Measurements from ENCODE around the gene ZNF350. TPM values are rescaled to one million over a fixed set of nuclear protein-coding genes. Genes with fewer than 3 reads are reported as not detected.
A peak's percentile ranks its signal among the peaks of the same experiment; 100 is the strongest.
"Not testable (repeated sequence)": the region's sequence is repeated elsewhere in the genome, so short reads cannot be mapped to it uniquely, and the experiment has no call there.

Gene ZNF350
- total and polyA plus RNA-seq, 2 experiments from 2014 or later, result 9.2 to 10.4 TPM

DNA sequence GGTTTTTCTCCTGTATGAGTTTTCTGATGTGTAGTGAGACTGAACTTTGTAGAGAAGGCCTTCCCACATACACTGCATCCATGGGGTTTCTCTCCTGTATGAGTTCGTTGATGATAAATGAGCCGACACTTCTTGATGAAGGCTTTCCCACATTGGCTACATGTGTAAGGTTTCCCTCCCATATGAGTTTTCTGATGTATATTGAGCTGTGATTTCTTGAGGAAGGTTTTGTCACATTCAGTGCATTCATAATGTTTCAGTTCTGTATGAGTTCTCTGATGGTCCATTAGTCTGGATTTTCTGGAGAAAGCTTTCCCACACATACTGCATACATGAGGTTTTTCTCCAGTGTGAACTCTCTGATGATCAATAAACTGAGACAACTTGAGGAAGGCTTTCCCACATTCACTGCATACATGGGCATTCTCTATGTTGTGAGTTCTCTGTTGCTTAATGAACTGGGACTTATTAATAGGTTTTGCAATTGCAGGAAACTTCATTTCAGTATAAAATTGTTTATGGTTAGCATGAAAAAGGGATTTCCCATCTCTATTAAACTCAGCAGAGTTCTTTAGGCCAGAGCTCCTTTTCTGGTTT, 7.5 kb upstream of the ZNF350 start:
- peaks cover 41% of the 10 kb centered on the region for H3K36me3 ChIP-seq
- no peaks in the 10 kb centered on the region for H3K4me1 ChIP-seq (ENCODE audit: low read depth)
- TF ChIP-seq, protein P1, sequence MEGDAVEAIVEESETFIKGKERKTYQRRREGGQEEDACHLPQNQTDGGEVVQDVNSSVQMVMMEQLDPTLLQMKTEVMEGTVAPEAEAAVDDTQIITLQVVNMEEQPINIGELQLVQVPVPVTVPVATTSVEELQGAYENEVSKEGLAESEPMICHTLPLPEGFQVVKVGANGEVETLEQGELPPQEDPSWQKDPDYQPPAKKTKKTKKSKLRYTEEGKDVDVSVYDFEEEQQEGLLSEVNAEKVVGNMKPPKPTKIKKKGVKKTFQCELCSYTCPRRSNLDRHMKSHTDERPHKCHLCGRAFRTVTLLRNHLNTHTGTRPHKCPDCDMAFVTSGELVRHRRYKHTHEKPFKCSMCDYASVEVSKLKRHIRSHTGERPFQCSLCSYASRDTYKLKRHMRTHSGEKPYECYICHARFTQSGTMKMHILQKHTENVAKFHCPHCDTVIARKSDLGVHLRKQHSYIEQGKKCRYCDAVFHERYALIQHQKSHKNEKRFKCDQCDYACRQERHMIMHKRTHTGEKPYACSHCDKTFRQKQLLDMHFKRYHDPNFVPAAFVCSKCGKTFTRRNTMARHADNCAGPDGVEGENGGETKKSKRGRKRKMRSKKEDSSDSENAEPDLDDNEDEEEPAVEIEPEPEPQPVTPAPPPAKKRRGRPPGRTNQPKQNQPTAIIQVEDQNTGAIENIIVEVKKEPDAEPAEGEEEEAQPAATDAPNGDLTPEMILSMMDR (IDR thresholded peaks at IDR 0.05; ENCODE audit: low read depth, low read length), result no peak

DNA sequence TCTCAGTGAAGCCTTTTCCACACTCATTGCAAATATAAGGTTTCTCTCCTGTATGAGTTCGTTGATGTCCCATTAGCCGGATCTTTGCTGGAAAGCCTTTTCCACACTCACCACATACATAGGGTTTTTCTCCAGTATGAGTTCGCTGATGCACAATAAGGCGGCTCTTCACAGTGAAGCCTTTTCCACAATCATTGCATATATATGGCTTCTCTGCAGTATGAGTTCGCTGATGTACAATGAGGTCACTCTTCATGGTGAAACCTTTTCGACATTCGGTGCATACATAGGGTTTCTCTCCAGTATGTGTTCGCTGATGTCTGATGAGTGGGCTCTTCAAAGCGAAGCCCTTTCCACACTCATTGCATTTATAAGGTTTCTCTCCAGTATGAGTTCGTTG, 6.8 kb upstream of the ZNF350 start:
- no peak overlapping the region for H3K4me3 ChIP-seq
- DNase-seq (ENCODE audit: low read depth in 1 of 2, low spot score in 1 of 2), result no peak
- H3K4me1 ChIP-seq (ENCODE audit: low read depth), result no peaks in the 10 kb centered on the region
- H3K9me3 ChIP-seq (ENCODE audit: low read depth), result peaks cover 13% of the 10 kb centered on the region
- TF ChIP-seq, protein P1 (IDR thresholded peaks at IDR 0.05; ENCODE audit: low read depth, low read length), result no peak
- no peak overlapping the region for H3K27ac ChIP-seq
- H3K27me3 ChIP-seq, result no peaks in the 10 kb centered on the region
- peaks cover 34% of the 10 kb centered on the region for H3K36me3 ChIP-seq

More for the DNA sequence above, 7.5 kb upstream of the ZNF350 start:
- no peak overlapping the region for H3K27ac ChIP-seq
- no peaks in the 10 kb centered on the region for H3K27me3 ChIP-seq
- H3K9me3 ChIP-seq (ENCODE audit: low read depth), result peaks cover 13% of the 10 kb centered on the region
- DNase-seq (ENCODE audit: low read depth in 1 of 2, low spot score in 1 of 2), result no peak
- no peak overlapping the region for H3K4me3 ChIP-seq

DNA sequence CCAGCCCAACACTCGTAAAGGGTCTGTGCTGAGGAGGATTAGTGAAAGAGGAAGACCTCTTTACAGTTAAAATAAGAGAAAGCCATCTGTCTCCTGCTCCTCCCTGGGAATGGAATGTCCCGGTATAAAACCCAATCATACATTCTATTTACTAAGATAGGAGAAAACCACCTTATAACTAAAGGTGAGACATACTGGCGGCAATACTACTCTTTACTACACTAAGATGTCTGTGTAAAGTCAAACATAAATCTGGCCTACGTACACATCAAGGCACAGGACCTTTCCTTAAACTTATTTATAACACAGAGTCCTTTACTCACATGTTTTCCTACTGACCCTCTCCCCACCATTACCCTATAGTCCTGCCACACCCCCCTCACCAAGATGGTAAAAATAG, 3.3 kb downstream of the ZNF350 start:
- no peaks in the 10 kb centered on the region for H3K27me3 ChIP-seq
- H3K4me3 ChIP-seq, result no peak overlapping the region
- H3K9me3 ChIP-seq (ENCODE audit: low read depth), result no peaks in the 10 kb centered on the region
- TF ChIP-seq, protein P1 (IDR thresholded peaks at IDR 0.05; ENCODE audit: low read depth, low read length), result no peak
- no peaks in the 10 kb centered on the region for H3K36me3 ChIP-seq
- no peaks in the 10 kb centered on the region for H3K4me1 ChIP-seq (ENCODE audit: low read depth)
- no peak for DNase-seq (ENCODE audit: low read depth in 1 of 2, low spot score in 1 of 2)
- H3K27ac ChIP-seq, result no peak overlapping the region

DNA sequence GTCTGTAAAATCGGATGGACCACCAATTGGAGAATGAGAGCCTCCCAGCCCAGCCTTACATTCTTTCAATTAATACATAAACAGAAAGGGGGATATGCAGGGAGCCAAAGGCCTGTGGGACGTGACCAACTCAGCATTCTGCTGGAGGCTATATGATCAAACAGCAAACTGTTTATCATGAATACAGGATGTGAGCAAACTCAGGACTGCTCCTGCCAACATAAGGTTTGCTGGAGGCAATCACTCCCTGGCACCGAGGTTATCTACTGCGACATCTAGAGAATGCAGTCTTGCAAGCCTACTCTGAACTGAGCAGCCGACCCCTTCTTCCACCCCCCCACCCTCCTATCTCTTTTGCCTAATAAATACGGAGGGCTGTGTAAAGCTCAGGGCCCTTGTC, 5.7 kb downstream of the ZNF350 start:
- H3K9me3 ChIP-seq (ENCODE audit: low read depth); H3K4me3 ChIP-seq; DNase-seq (ENCODE audit: low read depth in 1 of 2, low spot score in 1 of 2); H3K4me1 ChIP-seq (ENCODE audit: low read depth); H3K27ac ChIP-seq; H3K27me3 ChIP-seq; H3K36me3 ChIP-seq: not testable (repeated sequence)

DNA sequence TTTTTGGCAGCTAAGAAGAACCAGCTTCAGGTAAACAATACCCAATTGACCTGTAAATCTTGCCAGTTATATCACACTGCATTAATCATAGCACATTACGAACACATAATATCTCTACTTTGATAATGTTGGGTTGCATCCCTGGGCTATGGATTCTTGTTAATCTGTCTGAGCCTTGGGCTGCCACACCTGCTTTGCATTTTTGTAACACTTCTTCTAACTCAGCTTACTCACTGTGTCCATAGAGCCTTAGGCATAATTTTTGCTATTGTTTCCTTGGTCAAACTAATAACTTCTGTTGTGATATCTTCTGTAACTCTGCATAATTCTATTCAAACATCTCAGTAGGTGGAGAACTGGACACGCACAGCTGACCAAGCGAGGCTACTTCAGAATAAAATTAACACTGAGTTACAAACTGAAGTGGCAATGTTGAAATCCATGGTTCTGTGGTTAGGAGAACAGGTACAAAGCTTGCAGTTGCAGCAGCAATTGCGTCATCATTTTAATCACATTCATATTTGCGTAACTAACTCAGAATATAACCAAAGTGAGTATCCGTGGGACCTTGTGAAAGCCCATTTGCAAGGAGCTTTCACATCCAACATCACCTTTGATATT, 6.4 kb downstream of the ZNF350 start:
- Histone ChIP-seq H3K4me3 (no peak overlapping the region), H3K27me3 (no peaks in the 10 kb centered on the region), H3K4me1 (ENCODE audit: low read depth) (no peaks in the 10 kb centered on the region), H3K36me3 (no peaks in the 10 kb centered on the region), H3K27ac (no peak overlapping the region), H3K9me3 (ENCODE audit: low read depth) (no peaks in the 10 kb centered on the region)
- TF ChIP-seq, protein P1 (IDR thresholded peaks at IDR 0.05; ENCODE audit: low read depth, low read length), result no peak
- peak in 1 of 2 donors; percentile 26 for DNase-seq (ENCODE audit: low read depth in 1 of 2, low spot score in 1 of 2)

DNA sequence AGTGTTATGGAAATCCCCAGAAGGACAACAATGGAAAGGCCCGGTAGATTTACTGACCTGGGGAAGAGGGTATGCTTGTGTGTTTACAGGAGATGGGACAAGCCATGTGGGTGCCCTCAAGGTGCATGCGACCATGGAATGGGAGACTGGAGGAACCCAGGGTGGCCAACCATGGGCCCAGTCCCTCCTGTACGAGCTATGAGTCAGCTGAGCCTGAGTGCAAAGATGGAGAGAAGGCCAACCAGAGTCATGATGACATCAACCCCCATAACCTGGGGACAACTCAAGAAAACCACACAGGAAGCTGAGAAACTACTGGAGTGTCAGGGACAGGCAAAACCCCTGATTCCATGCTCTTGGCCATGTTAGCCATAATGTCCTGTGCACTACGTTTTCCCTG, 7.8 kb downstream of the ZNF350 start:
- TF ChIP-seq, protein P1 (IDR thresholded peaks at IDR 0.05; ENCODE audit: low read depth, low read length), result no peak
- no peak overlapping the region for H3K27ac ChIP-seq
- H3K4me3 ChIP-seq, result no peak overlapping the region
- peaks cover 2% of the 10 kb centered on the region for H3K36me3 ChIP-seq
- no peak for DNase-seq (ENCODE audit: low read depth in 1 of 2, low spot score in 1 of 2)
- no peaks in the 10 kb centered on the region for H3K4me1 ChIP-seq (ENCODE audit: low read depth)
- no peaks in the 10 kb centered on the region for H3K9me3 ChIP-seq (ENCODE audit: low read depth)
- H3K27me3 ChIP-seq, result no peaks in the 10 kb centered on the region
